Heart right ventricle (tissue), 16 donors: ENCODE data around the gene CD22. TPM values are rescaled to one million over a fixed set of nuclear protein-coding genes. Genes with fewer than 3 reads are reported as not detected.

Source experiments
- ATAC-seq, 8 donors: fragments of 200-7000 bp; cut with Tn5 transposase; one replicate each; pipeline ENCODE4 v1.9.1; 2020; ENCODE audit warnings: mild to moderate bottlenecking in 8 of 8, moderate library complexity in 8 of 8, moderate number of reproducible peaks in 1 of 8
- DNase-seq, 2 donors: peaks; one replicate each; pipeline ENCODE4 v3.0.0-alpha.2; 2020
- H3K27ac ChIP-seq, 10 donors: fragments of 200-600 bp; sonication (generic) in 2 of 10; one replicate each; pipeline versions ENCODE4 v1.5.0 to v1.8.0; 2020 to 2022; ENCODE audit warnings: mild to moderate bottlenecking in 3 of 10
- H3K27me3 ChIP-seq, 7 donors: fragments of 200-600 bp; one replicate each; pipeline ENCODE4 v1.8.0; 2021 to 2022; ENCODE audit warnings: mild to moderate bottlenecking in 2 of 7
- H3K36me3 ChIP-seq, 9 donors: fragments of 200-600 bp; sonication (generic) in 1 of 9; one replicate each; pipeline versions ENCODE4 v1.5.0 to v1.8.0; 2020 to 2022; ENCODE audit warnings: mild to moderate bottlenecking in 2 of 9
- H3K4me1 ChIP-seq, 9 donors: fragments of 200-600 bp; sonication (generic) in 1 of 9; one replicate each; pipeline versions ENCODE4 v1.5.0 to v1.8.0; 2020 to 2022; ENCODE audit warnings: mild to moderate bottlenecking in 4 of 9
- H3K4me3 ChIP-seq, 10 donors: fragments of 200-600 bp; sonication (generic) in 2 of 10; one replicate each; pipeline versions ENCODE4 v1.5.0 to v1.8.0; 2020 to 2022; ENCODE audit warnings: mild to moderate bottlenecking in 7 of 10, moderate library complexity in 2 of 10
- H3K9me3 ChIP-seq, 11 donors: fragments of 200-600 bp in 10 of 11; sonication (generic) in 2 of 11; one replicate each; pipeline versions ENCODE4 v1.5.0 to v1.8.0; 2013 to 2022; ENCODE audit warnings: mild to moderate bottlenecking in 2 of 11, control low read depth in 1 of 11, moderate library complexity in 1 of 11
- CTCF ChIP-seq, 9 donors: fragments of 200-600 bp; sonication (generic) in 2 of 9; IDR thresholded peaks; one replicate each; pipeline versions ENCODE4 v1.5.0 to v1.8.0; 2021 to 2022; ENCODE audit warnings: antibody characterized with exemption in 9 of 9, mild to moderate bottlenecking in 5 of 9, moderate library complexity in 1 of 9
- WGBS, 2 donors: extraction: QIAGEN DNeasy Blood & Tissue Kit; methylation state at CpG; one replicate each; pipeline ENCODE4 v1.1.7; 2013; ENCODE audit warnings: inconsistent platforms in 1 of 2; 5-methylcytosine and 5-hydroxymethylcytosine counted together
- intact Hi-C, 10 donors: fragments of 100-400 bp; cut with DNase I; formaldehyde crosslinking; loops; one replicate each; pipeline versions ENCODE4 v1.11.1 to v1.14.2; 2022
- polyA plus RNA-seq, 2 donors: library from polyadenylated mRNA; stranded (reverse); fragments of 200-250 nt; gene quantifications; one replicate each; pipeline ENCODE4 v1.2.3, GENCODE V29; 2013
- total RNA-seq, 10 donors: library from RNA; stranded (reverse); fragmentation: NEBNext Ultra II Directional in 3 of 10; extraction: Animal tissue kit (Norgen Biotek cat#: 25700) in 3 of 10; gene quantifications; one replicate each; pipeline versions ENCODE4 v1.2.1 to v1.2.4, GENCODE V29; 2021 to 2023
- donor health status: Arrhythmogenic right ventricular cardiomyopathy.
- donor health status: ischemic (EF 13 %, LVEDD 7.1; RV severe dilation, severe dysfunction).
- donor health status: healthy with polysubstance abuse.
- donor health status: DM: no; HTN: yes; CAD: no.
- donor health status: DM: no; HTN: no; CAD: no.
- donor health status: ischemic (EF 25% LVEDD 6.9; RV normal size, moderate dysfunction).
- donor health status: ischemic (EF 25% LVEDD 5.7; RV mildly dilated, moderate dysfunction).
- donor health status: healthy.
- donor health status: DM: yes; HTN: yes; CAD: no.
- donor health status: Ischemic cardiomyopathy.
- donor health status: ischemic (EF 35%, LVEDD 5.7; RV mildly dilated, moderate dysfunction).
- donor health status: nonischemic (EF 11% LVEDD 7.7; RV severe dilation, severe dysfunction).
- donor health status: DM: yes; HTN: yes; CAD: no.
- donor health status: PGD.
- donor health status: ischemic (EF 29% LVEDD 5.4; RV normal size, mild dysfunction).
- donor health status: nonischemic (EF 23%, LVEDD 6.1; RV moderate dilation, normal function).

CD22 gene
- total and polyA plus RNA-seq, 12 donors, result 0.07 to 1.6 (median 0.38) TPM; not detected in 2

- H3K27ac ChIP-seq, result no peak overlapping the region
- no peaks in the 10 kb centered on the region for H3K36me3 ChIP-seq
- H3K9me3 ChIP-seq, result no peaks in the 10 kb centered on the region
- intact Hi-C loops, result no loop called here
- WGBS, 2 donors, result 66 to 70% methylated on average over 3 of the region's 3 CpGs
- H3K27me3 ChIP-seq, result peaks cover 0 to 64% (median 31%) of the 10 kb centered on the region in 7 donors
- peaks cover 0 to 6% (median 0%) of the 10 kb centered on the region in 9 donors for H3K4me1 ChIP-seq
- DNase-seq (no peak), ATAC-seq (no peak)
- H3K4me3 ChIP-seq, result no peak overlapping the region
- TF ChIP-seq CTCF (IDR thresholded peaks at IDR 0.05), result no peak
Measured at GRCh38 chr19:35294328-35294727, 34.7 kb upstream of the CD22 start.

GRCh38 chr19:35294859-35295791 lies 33.9 kb upstream of the CD22 start:
- ATAC-seq, result no peak
- no peak for TF ChIP-seq CTCF (IDR thresholded peaks at IDR 0.05)
- no peak overlapping the region for H3K4me3 ChIP-seq
- intact Hi-C loops, result no loop called here
- H3K4me1 ChIP-seq, result peaks cover 0 to 6% (median 0%) of the 10 kb centered on the region in 9 donors
- no peaks in the 10 kb centered on the region for H3K9me3 ChIP-seq
- WGBS, 2 donors, result 52 to 61% methylated on average over 25 of the region's 25 CpGs
- peaks cover 0 to 70% (median 38%) of the 10 kb centered on the region in 7 donors for H3K27me3 ChIP-seq
- no peaks in the 10 kb centered on the region for H3K36me3 ChIP-seq
- no peak overlapping the region for H3K27ac ChIP-seq
- no peak for DNase-seq

- intact Hi-C loops, result no loop called here
- Histone ChIP-seq H3K9me3 (no peaks in the 10 kb centered on the region), H3K4me1 (peaks cover 0 to 6% (median 0%) of the 10 kb centered on the region in 9 donors), H3K27me3 (peaks cover 0 to 73% (median 44%) of the 10 kb centered on the region in 7 donors), H3K36me3 (no peaks in the 10 kb centered on the region), H3K4me3 (no peak overlapping the region), H3K27ac (no peak overlapping the region)
- no peak for TF ChIP-seq CTCF (IDR thresholded peaks at IDR 0.05)
- ATAC-seq, result no peak
- WGBS, 2 donors, result 44% methylated on average over 24 of the region's 24 CpGs
- no peak for DNase-seq
Measured at GRCh38 chr19:35295792-35296462, 33.1 kb upstream of the CD22 start.

GRCh38 chr19:35296644-35297514 lies 32.1 kb upstream of the CD22 start:
- Histone ChIP-seq H3K36me3 (no peaks in the 10 kb centered on the region), H3K27me3 (peaks cover 0 to 67% (median 41%) of the 10 kb centered on the region in 7 donors), H3K4me1 (peaks cover 0 to 6% (median 0%) of the 10 kb centered on the region in 9 donors), H3K27ac (no peak overlapping the region), H3K4me3 (no peak overlapping the region), H3K9me3 (no peaks in the 10 kb centered on the region)
- ATAC-seq (no peak), DNase-seq (no peak)
- TF ChIP-seq CTCF (IDR thresholded peaks at IDR 0.05), result no peak
- WGBS, 2 donors, result 93 to 95% methylated on average over 7 of the region's 7 CpGs
- intact Hi-C loops, result no loop called here
